IPS-15b (cell line): ENCODE results near the gene FNDC3A.

Experiments used
- H3K27me3 ChIP-seq: one replicate; pipeline ENCODE4 v1.6.1; 2013; ENCODE audit warnings: low read length; ENCODE audit not compliant: control insufficient read depth, insufficient read depth
- H3K36me3 ChIP-seq: one replicate; pipeline ENCODE4 v1.6.1; 2013; ENCODE audit warnings: low read length; ENCODE audit not compliant: control insufficient read depth, insufficient read depth
- H3K4me1 ChIP-seq: one replicate; pipeline ENCODE4 v1.6.1; 2013; ENCODE audit warnings: mild to moderate bottlenecking, low read length; ENCODE audit not compliant: control insufficient read depth, insufficient read depth
- H3K4me3 ChIP-seq: one replicate; pipeline ENCODE4 v1.5.1; 2013; ENCODE audit warnings: low read depth, low read length
- H3K9ac ChIP-seq: one replicate; pipeline ENCODE4 v1.6.1; 2013; ENCODE audit warnings: low read depth, mild to moderate bottlenecking, low read length
- H3K9me3 ChIP-seq: one replicate; pipeline ENCODE4 v1.6.1; 2013; ENCODE audit warnings: mild to moderate bottlenecking, low read length; ENCODE audit not compliant: control insufficient read depth, insufficient read depth

The FNDC3A gene

GRCh38 chr13:49240017-49240416, 264.3 kb downstream of the FNDC3A start:
- Histone ChIP-seq H3K9ac (no peak overlapping the region), H3K4me1 (no peaks in the 10 kb centered on the region), H3K27me3 (no peaks in the 10 kb centered on the region), H3K9me3 (no peaks in the 10 kb centered on the region), H3K36me3 (no peaks in the 10 kb centered on the region), H3K4me3 (no peak overlapping the region)

- Histone ChIP-seq H3K36me3 (no peaks in the 10 kb centered on the region), H3K27me3 (no peaks in the 10 kb centered on the region), H3K9me3 (no peaks in the 10 kb centered on the region), H3K9ac (no peak overlapping the region), H3K4me3 (no peak overlapping the region), H3K4me1 (no peaks in the 10 kb centered on the region)
Observed at GRCh38 chr13:49241296-49241695, 265.6 kb downstream of the FNDC3A start.

DNA sequence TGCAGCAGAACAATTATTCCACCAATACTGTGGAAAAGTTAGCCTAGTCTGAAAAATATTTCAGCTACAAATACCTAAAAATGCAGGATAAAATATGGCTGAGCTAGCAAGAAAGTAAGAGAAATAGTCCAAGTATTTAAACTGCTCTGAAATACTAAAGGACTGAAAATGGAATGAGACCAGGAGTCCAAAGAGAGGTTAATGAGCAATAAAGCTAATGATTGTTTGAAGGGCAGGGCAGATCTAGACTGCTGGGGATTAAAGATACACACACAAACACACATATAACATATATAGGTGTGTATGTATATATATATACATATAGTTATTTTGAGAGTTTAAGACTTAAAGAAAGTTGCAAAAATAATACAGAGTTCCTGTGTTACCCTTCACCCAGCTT, 269.4 kb downstream of the FNDC3A start:
- no peaks in the 10 kb centered on the region for H3K27me3 ChIP-seq
- no peak overlapping the region for H3K4me3 ChIP-seq
- H3K9ac ChIP-seq = no peak overlapping the region

GRCh38 chr13:49246850-49247642, 271.3 kb downstream of the FNDC3A start:
- Histone ChIP-seq H3K9me3 (no peaks in the 10 kb centered on the region), H3K4me3 (peak overlapping the region; percentile 99), H3K9ac (peak overlapping the region; percentile 70)

More for the DNA sequence above, 269.4 kb downstream of the FNDC3A start:
- Histone ChIP-seq H3K36me3 (no peaks in the 10 kb centered on the region), H3K4me1 (no peaks in the 10 kb centered on the region), H3K9me3 (no peaks in the 10 kb centered on the region)

DNA sequence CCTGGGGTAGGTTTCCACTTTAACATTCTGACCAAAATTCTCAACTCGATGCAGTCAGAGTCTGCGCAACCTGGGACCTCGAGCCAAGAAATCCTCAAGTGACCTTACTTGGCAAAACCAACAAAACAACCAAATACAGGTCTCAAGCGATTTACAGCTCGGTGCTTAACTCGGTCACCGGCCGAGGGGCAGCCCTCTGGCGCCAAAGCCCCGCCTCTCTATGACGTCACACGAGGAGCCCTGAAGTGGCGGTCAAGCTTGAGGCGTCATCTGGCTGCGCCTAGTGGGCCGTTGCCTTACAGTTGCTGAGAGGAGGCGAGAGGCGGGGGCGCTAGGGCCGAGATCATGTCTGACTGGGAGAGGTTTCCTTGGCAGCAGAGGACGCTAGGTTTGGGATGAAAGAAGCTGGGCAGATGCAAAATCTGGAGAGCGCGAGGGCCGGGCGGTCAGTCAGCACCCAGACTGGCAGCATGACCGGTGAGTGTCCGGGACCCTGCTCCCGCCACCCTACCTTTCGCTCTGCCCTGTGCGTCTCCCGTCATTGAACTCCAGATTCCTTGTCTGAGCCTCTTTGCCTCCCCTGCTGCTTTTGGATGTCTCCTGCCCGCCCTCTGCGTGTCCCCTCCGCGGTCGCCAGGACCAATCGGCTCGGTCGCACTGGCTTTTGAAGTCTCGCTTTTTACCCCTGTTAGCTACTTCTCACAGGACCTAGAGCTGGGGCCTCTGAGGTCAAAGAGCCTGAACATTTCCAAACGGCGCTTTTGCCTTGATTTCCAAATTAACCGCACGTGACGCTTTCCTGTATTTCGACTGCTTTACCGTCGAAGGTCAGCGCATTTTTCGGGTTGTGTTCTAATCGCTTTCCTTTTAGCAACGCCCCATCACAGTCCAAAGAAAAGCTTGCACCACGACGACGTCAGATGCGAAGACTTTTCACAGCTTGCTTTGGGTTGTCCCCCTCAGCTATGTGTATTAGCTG, 272.2 kb downstream of the FNDC3A start, which contains the start of gene CDADC1:
CDADC1 (plus strand) TSS at position 283 of the 979 bp plus-strand sequence; CDS start at position 396, 113 bp downstream.
- Histone ChIP-seq H3K9ac (peak within 1 kb of the TSS; percentile 70), H3K36me3 (no peaks in the 10 kb centered on the region), H3K9me3 (no peaks in the 10 kb centered on the region), H3K4me1 (no peaks in the 10 kb centered on the region), H3K27me3 (no peaks in the 10 kb centered on the region), H3K4me3 (peak within 1 kb of the TSS; percentile 99)

More at GRCh38 chr13:49246850-49247642, 271.3 kb downstream of the FNDC3A start:
- Histone ChIP-seq H3K4me1 (no peaks in the 10 kb centered on the region), H3K36me3 (no peaks in the 10 kb centered on the region), H3K27me3 (no peaks in the 10 kb centered on the region)

GRCh38 chr13:49248622-49249002, 272.9 kb downstream of the FNDC3A start:
- Histone ChIP-seq H3K27me3 (no peaks in the 10 kb centered on the region), H3K9me3 (no peaks in the 10 kb centered on the region), H3K36me3 (no peaks in the 10 kb centered on the region), H3K4me1 (no peaks in the 10 kb centered on the region), H3K9ac (no peak overlapping the region), H3K4me3 (peak overlapping the region; percentile 99)

GRCh38 chr13:49251326-49251725, 275.6 kb downstream of the FNDC3A start:
- Histone ChIP-seq H3K36me3 (peaks cover 3% of the 10 kb centered on the region), H3K4me3 (no peak overlapping the region), H3K9ac (no peak overlapping the region), H3K27me3 (no peaks in the 10 kb centered on the region), H3K4me1 (no peaks in the 10 kb centered on the region), H3K9me3 (no peaks in the 10 kb centered on the region)

DNA sequence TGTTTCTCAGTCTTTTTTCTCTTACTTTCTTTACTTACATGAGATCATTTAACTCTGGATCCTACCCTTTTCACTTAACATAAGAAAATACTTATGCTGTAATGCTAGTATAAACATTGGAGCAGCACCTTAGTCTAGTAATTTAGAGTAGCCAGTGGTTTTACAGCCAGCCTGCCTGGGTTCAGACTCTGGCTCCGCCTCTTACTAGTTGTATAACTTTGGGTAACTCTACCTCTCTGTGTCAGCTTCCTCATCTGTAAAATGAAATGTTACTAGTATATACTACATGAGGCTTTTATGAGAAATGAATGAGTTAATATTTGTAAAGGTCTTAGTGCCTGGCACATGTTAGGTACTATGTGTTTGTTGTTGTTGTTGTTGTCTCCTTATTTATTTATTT, 277.6 kb downstream of the FNDC3A start:
- H3K27me3 ChIP-seq = no peaks in the 10 kb centered on the region
- no peaks in the 10 kb centered on the region for H3K4me1 ChIP-seq
- H3K9me3 ChIP-seq = no peaks in the 10 kb centered on the region
- H3K36me3 ChIP-seq = peaks cover 3% of the 10 kb centered on the region
- H3K9ac ChIP-seq = no peak overlapping the region
- no peak overlapping the region for H3K4me3 ChIP-seq

- Histone ChIP-seq H3K4me3 (no peak overlapping the region), H3K36me3 (peaks cover 3% of the 10 kb centered on the region), H3K9me3 (no peaks in the 10 kb centered on the region), H3K27me3 (no peaks in the 10 kb centered on the region), H3K9ac (no peak overlapping the region), H3K4me1 (no peaks in the 10 kb centered on the region)
Observed at GRCh38 chr13:49254007-49254406, 278.3 kb downstream of the FNDC3A start.

- Histone ChIP-seq H3K27me3 (no peaks in the 10 kb centered on the region), H3K36me3 (peaks cover 3% of the 10 kb centered on the region), H3K4me1 (no peaks in the 10 kb centered on the region), H3K9ac (no peak overlapping the region), H3K9me3 (no peaks in the 10 kb centered on the region), H3K4me3 (no peak overlapping the region)
Observed at GRCh38 chr13:49256841-49257240, 281.1 kb downstream of the FNDC3A start.

DNA sequence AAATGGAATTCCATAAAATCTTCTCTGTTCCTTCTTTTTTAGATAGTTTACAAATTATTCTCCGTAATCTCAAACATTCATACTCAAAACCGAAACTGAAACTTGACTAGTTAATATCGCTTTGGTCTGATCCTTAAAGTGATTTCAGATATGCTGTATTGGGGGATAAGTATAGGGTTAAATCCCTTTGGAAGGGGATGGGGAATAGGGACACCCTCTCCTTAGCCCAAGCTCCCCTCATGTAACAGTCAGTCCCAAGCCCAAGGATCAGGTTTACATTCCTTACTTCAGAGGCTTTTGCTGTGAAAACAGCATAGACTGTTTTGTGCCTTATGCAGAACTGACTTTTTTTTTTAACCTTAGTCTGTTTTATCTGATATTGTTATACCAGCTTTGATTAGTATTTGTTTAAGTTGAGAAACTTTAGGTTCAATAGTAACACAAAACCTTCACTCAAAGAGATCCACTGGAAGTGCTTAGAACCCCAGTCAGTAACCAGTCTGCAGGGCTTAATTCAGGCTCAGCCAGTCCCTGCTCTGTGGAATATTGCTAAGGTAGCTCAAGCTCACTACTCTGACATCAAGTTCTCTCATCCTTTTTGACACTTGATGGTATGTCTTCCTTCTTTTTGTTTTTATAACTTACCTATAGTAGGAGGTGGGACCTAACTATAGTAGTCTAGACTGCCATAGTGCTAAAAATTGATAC, 282.5 kb downstream of the FNDC3A start:
- Histone ChIP-seq H3K36me3 (peaks cover 3% of the 10 kb centered on the region), H3K9me3 (no peaks in the 10 kb centered on the region), H3K27me3 (no peaks in the 10 kb centered on the region), H3K9ac (no peak overlapping the region), H3K4me3 (no peak overlapping the region), H3K4me1 (peaks cover 2% of the 10 kb centered on the region)
